SKM-1 (cell line): ENCODE data around the gene CEP104.
"Not testable (repeated sequence)": the region's sequence is repeated elsewhere in the genome, so short reads cannot be mapped to it uniquely, and the experiment has no call there.

Experiments used
- DNase-seq: peaks from one replicate; lab custom pipeline; 2025; ENCODE audit not compliant: unreplicated experiment; lab: John Stamatoyannopoulos, UW

CEP104 gene

DNA sequence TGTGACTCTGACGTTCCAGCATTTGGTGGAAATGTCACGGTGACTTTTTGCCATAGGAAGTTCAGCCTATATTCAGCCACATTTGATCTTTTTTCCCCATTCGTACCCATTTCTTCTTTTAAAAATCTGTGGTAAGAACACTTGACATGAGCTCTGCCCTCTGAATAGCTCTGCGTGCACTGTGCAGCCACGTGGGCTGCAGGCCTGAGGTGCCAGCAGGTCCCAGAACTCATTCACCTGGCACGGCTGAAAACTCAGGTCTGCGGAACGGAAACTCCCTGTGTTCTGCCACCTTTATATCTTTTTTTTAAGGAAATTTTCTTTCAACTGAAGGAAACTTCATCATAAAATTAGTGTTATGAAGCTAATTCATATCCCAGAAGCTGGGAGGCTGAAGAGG, 28.6 kb downstream of the CEP104 start:
- DNase-seq = no peak

DNA sequence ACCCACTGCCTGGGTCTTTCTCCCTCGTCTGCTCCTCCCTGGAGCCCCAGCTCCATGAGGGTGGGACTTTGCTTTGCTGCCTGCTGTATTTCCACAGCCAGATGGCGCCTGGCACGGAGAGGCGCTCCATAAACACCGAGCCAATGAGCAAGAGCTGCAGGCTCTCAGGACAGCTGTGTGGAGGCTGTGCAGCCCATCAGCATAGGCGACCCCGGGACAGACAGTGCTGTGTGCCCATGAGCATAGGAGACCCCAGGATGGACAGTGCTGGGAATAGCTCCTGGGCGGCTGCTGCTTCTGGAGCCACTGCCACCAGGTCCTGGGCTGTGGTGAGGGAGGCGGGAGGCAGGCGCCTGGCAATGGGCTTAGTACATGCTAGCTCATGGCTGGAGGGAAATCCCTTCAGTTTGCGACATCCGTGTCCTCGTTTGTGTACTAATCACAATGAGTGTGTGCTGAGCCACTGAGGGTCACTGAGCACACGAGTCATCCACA, 29.2 kb downstream of the CEP104 start:
- no peak for DNase-seq

DNA sequence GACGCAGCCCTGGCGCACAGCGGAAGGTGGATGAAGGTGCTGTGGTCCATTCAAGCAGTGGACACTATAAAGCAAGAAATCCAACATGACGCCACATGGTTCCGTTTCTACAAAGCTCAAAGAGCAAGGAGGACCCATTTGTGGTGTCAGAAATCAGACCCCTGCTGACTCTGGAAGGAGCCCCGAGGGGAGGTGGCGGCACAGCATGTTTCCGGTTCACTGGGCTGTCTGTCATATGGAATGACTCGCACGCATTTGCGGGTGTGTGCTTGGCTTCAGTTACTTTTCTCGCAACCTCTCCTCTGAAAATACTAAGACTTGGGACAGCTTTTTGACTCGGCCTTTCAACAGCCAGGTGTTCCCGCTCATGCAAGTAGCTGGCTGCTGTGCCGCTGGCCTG, 31.7 kb downstream of the CEP104 start:
- DNase-seq = no peak

DNA sequence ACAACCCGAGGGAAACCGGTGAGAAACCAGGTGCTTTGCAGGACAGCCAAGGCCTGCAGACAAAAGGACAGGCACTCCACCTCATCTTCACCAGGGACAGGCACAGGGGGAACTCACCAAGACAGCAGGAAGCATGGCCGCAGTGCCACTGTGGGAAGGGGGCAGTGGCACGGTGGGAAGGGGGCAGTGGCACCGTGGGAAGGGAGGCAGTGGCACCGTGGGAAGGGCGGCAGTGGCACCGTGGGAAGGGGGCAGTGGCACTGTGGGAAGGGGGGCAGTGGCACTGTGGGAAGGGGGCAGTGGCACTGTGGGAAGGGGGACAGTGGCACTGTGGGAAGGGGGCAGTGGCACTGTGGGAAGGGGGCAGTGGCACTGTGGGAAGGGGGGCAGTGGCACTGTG, 32.4 kb downstream of the CEP104 start:
- no peak for DNase-seq

DNA sequence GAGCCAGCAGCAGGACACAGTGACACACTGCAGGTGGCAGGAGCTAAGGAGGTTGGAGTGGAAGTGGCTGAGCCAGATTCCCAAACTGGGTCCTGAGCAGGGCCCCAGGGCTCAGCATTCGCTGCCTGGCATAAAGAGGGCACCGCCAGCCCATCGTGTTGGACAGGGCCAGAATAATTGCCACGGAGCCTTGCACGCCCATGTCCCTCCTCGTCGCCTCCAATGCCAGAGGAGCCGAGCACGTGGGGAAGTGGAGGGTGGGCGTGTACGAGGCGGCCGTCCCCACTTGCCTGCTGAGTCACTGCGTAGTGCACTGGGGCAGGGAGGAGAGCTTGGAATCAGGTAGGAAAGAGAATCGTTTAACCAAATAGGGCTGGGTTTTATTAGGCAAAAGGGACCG, 34.6 kb downstream of the CEP104 start:
- DNase-seq = no peak

DNA sequence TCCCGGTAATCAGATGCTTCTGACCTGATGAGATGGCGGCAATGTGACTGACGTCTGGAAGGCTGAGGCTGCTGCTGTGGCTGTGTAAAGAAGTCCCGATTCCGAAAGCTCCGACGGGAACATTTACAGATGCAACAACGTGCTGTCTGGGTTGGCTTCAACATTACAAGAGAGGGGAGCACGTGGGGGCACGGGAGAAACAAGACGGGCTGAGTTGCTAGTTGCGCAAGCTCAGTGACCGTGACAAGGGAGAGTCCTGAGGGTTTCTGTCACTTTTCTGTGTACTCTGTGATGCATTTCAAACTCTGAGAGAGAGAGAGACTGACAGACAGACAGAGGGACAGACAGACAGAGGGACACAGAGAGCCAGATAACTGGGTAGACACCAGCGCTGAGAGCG, 35.1 kb downstream of the CEP104 start:
- DNase-seq = no peak

DNA sequence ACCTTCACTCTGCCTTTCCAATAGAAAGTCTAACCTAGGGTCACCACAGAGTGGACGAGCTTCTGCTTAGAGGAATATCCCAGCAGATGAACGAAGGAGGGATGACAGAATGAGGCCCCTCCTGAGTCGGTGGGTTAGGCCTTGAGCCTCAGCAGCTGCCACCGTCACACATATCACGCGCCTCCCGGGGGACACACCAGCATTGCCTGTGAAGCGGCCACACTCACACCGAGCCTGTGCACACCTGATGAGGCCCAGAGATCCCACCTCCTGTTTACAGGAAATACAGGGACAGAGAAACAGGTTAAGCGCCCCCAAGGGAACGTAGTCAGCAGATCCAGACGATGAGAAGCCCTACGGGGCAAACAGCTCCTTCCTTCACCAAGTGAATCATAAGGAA, 35.6 kb downstream of the CEP104 start:
- DNase-seq = no peak

DNA sequence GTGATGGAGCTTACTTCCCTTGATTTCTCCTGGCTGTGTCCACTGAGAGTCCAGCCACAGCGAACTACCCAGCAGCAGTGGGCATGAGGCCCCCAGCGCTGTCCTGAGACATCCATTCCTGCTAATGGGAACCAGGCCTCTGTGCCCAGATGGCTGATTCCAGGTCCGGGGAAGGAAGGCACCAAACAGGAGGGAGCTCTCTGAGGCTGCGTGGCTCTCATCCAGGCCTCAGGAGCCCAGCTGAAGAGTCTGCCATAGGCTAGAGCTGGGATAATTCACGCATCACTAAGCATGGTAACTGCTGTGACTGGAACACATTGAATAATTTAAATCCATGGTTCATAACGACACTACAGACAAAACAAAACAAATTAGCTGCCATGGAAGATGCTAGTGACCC, 36.0 kb downstream of the CEP104 start:
- no peak for DNase-seq

DNA sequence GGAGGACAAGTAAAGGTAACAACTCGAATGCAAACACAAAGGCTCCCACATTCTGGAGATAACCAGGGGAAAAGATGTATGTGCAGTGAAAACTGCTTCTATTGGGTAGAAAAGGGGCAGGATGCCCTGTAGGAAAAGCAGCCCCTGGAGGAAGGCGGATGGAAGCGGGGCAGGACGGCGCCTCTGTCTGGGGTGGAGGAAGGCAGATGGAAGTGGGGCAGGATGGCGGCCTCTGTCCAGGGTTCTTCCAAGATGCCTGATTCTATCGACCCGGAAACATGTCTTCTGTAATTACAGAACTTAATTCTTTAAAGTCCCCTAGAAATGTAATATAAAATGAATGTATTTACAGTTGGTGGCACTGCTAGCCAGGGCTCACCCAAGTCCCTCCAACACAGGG, 36.7 kb downstream of the CEP104 start:
- DNase-seq = no peak

DNA sequence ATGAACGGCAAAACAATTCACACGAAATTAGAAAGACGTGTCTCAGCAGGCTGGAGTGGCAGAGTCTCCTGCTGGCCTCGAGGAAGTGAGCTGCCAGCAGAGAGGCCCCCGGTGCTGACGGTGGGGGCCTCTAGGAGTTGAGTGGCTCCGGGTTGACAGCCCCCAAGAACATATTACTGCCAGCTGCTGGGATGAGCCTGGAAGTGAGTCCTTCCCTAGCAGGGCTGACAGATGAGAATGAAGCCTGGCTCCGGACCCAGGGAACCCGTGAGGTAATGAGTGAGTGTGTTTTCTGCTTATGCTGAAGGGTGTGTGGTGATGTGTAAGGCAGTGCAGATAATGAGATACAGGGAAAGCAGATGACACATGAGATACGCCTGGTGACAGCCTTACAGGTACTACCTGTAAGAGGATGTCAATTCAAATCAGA, 37.2 kb downstream of the CEP104 start:
- no peak for DNase-seq

DNA sequence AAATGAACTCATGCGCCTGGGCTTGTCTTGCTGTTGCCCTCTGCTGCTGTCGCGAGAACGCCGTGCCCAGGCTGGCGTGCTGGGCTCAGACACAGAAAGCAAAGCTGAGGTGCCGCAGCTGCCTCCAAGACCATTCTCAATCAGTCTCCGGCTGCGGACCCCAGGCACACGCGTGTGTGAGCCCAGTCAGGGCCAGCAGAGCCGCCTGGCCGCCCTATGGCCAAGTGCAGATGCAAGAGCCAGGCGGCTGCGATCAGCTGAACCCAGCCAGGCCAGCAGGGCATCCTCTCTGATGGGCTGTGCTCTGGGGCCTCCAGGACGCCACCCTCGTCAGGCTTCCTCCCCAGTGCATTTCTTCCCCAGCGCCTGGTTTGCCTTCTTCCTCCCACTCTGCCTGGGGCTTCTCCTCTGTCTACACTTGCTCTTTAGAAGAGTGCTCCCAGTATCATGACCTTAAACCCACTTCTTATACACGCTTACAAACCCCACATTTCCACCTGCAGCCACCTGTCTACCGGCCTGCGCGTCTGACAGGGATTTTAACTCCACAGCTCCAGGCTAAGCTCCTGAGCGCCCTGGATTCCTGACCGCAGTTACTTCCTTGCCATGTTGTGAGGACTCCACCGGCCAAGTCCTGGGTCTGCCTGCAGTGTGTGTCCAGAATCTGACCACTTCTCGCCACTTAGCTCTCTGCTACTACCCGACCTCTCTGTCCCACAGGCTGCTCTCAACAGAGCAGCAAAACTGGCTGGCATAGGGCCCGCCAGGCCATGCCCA, 39.0 kb downstream of the CEP104 start:
- no peak for DNase-seq

DNA sequence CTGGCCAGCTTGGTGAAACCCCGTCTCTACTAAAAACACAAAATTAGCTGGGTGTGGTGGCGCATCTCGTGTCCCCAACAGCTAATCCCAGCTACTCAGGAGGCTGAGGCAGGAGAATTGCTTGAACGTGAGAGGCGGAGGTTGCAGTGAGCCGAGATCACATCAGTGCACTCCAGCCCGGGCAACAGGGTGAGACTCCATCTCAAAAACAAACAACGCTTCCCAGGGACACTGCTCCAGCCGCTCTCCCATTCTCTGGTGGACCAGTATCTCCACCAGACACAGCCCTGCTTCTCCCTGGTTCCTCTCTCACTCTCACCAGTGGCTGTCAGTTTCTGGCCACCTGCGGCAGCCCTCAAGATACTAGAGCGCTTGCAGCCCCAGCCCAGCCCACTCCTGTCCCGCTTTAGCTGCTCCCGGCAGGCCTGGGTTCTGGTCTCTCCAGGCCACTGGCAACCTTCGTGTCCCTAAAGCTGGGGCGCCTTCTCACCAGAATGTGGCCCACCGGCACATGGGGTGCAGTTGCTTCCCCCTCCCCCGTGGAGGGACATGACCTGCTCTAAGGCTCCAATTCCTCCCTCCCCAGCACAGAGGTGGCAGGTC, 39.8 kb downstream of the CEP104 start:
- DNase-seq = no peak

DNA sequence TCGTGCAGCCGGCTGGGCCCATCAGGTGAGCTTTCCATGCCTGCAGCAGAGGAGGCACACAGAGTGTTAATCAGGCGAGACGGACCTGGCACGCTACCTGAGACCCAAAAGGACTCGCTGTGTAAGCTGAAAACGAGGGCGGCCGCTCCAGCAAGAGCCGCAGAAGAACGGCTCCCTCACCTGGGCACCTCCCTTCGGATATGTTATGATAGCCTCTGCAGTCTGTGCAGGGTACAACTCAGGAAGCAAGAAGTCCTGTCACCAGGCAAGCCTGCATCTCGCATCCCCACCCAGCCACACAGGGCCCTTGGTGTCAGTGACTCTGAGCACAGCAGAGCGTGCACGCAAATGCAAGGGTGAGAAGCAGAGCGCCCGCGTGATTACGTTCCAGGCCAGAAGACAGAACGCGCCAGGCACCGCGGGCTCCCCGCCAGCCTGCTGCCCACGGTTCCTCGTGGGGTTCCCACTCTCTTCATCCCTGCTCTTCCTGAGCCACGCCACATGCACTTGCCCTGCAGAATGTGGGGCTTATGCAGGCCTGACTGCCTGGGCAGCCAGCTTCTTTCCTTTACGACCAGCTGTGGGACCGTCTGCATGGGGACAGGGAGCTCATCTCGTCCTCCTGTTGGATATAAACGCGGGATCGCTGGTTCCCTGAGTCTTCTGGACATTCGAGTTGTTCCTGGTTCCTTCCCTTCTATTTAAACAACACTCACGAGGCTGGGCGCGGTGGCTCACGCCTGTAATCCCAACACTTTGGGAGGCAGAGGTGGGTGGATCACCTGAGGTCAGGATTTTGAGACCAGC, 40.5 kb downstream of the CEP104 start:
- no peak for DNase-seq

DNA sequence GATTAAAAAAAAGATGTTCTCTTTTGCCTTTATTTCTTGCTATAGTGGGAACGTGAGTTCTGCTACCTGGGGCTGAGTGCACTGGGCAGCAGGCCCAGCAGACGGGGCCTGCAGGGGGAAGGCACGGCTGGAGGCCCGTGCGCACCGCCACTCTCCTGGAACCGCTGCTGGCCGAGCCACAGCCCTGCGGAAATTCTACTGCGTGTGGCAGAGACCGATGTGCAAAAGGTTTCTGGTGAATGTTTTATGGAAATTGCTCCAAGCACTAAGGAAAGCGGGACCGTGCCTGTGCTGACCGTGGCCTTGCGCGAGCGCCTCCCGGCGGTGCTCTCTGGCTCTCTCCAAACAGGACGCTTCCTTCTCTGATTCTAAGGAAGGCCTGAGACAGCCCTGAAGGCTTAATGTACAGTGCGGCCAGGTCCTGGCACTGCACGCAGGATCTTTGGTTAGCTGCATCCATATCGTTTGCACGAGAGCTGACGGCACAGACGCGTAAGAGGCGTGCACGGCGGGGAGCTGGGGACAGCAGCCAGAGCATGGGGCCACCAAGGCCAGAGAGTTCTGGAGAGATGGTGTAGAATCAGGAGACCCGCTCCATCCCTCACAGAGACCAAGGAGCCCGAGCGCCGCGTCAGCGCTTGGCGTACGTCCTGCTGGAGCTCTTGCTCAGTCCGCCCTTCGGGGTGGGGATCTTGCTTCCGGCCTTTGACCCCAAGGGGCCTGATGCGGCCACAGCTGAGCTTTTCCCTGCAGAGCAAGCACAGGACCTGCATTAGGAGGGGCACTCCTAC, 42.0 kb downstream of the CEP104 start:
- no peak for DNase-seq

DNA sequence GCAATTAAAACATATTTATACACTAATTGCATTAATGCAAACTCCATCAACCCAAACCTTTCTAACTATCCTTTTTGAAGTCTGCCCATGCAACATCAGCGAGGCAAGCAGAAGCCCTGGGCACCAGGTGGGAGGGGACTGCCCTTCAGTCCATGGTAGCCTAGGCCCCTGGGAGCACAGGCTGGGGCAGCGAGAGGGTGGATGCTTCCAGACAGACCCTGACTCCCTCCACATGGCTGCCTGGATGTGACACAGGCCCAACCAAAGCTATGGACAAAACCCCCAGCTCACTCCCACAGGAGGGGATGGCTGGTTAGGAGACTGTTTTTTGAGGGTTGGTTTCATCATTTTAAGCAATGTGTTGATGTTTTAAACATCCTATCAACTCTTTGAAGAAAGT, 42.9 kb downstream of the CEP104 start:
- no peak for DNase-seq

DNA sequence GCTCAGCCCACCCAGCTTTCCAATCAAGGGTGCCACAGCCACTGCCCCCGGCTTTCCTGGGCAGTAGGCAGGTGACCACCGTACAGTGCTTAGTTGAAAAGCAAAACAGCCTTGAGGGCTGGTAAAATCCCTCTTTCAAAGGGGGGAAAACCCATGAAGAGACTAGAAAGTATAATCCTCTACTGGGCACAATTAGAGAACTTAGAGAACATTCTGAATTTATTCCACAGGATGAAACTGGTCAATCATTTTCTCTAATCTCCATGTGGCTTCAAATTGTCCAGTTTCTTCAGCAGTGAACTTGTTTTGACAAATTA, 45.5 kb downstream of the CEP104 start:
- no peak for DNase-seq

DNA sequence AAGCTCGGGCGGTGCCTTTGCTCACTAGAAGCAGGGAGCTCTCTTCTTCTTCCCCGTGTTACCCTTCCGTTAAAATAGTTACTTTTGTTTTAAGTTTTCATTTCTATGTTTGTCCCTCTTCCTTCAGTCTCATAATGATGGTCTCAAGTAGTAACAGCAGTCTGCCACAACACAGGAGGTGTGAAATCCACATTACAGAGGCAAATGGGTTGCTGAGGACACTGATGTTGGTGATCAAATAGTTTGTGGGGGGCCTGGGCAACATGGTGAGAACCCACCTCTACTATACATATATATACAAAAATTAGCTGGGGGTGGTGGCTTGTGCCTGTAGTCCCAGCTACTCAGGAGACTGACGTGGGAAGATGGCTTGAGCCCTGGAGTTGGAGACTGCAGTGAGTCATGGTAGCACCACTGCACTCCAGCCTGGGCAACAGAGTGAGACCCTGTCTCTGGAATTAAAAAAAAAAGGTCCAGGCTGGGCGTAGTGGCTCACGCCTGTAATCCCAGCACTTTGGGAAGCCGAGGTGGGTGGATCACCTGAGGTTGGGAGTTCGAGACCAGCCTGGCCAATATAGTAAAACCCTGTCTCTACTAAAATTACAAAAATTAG, 46.8 kb downstream of the CEP104 start:
- not testable (repeated sequence) for DNase-seq

DNA sequence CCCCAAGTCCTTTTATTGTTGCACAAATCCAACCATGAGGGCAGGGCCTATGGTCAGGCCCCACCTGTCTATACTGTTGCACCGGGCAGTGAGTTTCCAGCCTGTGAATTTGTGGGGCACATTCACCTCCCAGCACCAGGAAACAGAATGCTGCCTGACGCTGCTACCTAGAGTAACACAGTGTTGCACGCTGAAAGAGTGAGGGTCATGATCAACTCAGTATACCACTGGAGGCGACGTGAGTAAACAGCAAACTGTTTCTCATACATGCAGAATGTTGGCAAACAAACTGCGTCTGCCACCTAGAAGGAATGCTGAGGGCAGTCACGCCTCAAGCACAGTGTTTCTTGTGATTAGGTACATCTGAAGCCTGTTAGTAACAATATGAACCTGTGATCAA, 47.3 kb downstream of the CEP104 start:
- DNase-seq = no peak

DNA sequence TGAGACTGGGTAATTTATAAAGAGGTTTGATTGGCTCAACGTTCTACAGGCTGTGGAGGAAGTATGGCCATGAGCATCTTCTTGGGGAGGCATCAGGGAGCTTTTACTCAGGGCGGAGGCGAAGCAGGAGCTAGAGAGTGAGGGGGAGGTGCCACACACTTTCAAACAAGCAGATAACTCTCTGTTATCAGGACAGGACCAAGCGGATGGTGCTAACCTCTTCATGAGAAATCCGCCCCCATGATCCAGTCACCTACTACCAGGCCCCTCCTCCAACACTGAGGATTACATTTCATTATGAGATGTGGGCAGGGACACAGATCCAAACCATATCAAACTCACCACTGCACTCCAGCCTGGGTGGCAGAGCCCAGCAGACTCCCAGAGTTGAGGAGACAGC, 49.2 kb downstream of the CEP104 start:
- no peak for DNase-seq

DNA sequence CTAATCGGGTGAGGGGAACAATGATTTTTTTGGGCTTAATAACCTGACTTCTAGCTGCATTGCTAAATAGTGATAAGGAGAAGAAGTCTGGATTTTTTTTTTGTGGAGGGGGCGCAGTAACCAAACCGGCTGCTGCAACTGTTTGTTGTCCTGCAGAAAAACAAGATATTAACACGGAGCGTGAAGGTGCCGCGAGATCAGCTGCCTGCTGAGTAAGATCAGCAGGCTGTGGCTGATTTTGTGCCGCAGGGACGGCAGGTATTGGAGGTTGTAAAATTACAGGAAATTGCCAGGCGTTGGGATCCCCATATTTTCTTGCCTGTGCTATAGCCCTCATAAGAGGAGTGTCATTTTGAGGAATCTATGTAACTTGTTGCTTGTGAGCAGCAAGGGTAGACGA, 52.0 kb downstream of the CEP104 start:
- DNase-seq = no peak

DNA sequence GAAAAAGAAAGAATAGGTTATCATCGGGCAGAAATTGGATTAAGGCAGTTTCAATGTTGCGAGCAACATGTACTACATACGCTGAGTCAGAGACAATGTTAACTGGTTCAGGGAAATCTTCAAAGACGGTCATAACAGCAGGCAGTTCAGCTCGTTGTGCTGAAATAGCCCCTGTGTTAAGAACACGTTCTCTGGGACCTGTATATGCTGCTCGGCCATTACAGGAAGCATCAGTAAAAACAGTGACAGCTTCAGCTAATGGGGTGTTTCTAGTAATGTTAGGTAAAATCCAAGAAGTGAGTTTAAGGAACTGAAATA, 52.4 kb downstream of the CEP104 start:
- DNase-seq = not testable (repeated sequence)
